ENCODE results near the gene TCAP.
"Not testable (repeated sequence)": the region's sequence is repeated elsewhere in the genome, so short reads cannot be mapped to it uniquely, and the experiment has no call there.

TCAP gene

GRCh38 chr17:39687101-39687545 lies 22.0 kb downstream of the TCAP start:
- DNase-seq, result no peak

- DNase-seq, result peak; percentile 83
Measured at GRCh38 chr17:39687546-39688474, 22.7 kb downstream of the TCAP start, which contains the start of gene PGAP3. Gene PGAP3 (minus strand): TSS chr17:39688057. CDS start chr17:39688014, 43 bp downstream.

- no peak for DNase-seq
Measured at GRCh38 chr17:39688475-39688835, 23.3 kb downstream of the TCAP start.

GRCh38 chr17:39688945-39689344 lies 23.8 kb downstream of the TCAP start:
- DNase-seq, result no peak

- no peak for DNase-seq
Measured at GRCh38 chr17:39694593-39694992, 29.4 kb downstream of the TCAP start.

GRCh38 chr17:39695089-39695474 lies 29.9 kb downstream of the TCAP start:
- DNase-seq, result no peak

- DNase-seq, result no peak
Measured at GRCh38 chr17:39696731-39697130, 31.6 kb downstream of the TCAP start.

- no peak for DNase-seq
Measured at GRCh38 chr17:39697961-39698360, 32.8 kb downstream of the TCAP start.

GRCh38 chr17:39699157-39699817 lies 34.1 kb downstream of the TCAP start:
- not testable (repeated sequence) for DNase-seq

- no peak for DNase-seq
Measured at GRCh38 chr17:39699818-39700147, 34.6 kb downstream of the TCAP start, which contains the start of gene ERBB2. Gene ERBB2 (plus strand): TSS chr17:39700064. CDS start chr17:39700239, 175 bp downstream.

GRCh38 chr17:39700148-39700987 lies 35.2 kb downstream of the TCAP start:
- DNase-seq, result no peak

GRCh38 chr17:39701012-39701783 lies 36.0 kb downstream of the TCAP start:
- DNase-seq, result no peak

- DNase-seq, result no peak
Measured at GRCh38 chr17:39701784-39702422, 36.8 kb downstream of the TCAP start.

GRCh38 chr17:39702901-39703893 lies 38.0 kb downstream of the TCAP start:
- no peak for DNase-seq

- DNase-seq, result no peak
Measured at GRCh38 chr17:39703913-39704312, 38.8 kb downstream of the TCAP start.

GRCh38 chr17:39704821-39705551 lies 39.8 kb downstream of the TCAP start:
- no peak for DNase-seq

- DNase-seq, result no peak
Measured at GRCh38 chr17:39705786-39706348, 40.7 kb downstream of the TCAP start.

- no peak for DNase-seq
Measured at GRCh38 chr17:39706383-39706782, 41.2 kb downstream of the TCAP start.

GRCh38 chr17:39706921-39707337 lies 41.8 kb downstream of the TCAP start:
- DNase-seq, result no peak
